Stimulated activated CD4-positive, alpha-beta T cell treated with anti-CD3 and anti-CD28 coated beads, Interleukin-1b, Interleukin-23, amount 100 ng/mL, for 4 hours (primary cell): ENCODE measurements around the gene THSD7B.

Source experiments
- DNase-seq, 2 donors: peaks; one replicate each; pipeline ENCODE4 v3.0.0-alpha.2; 2020; ENCODE audit warnings: low read depth in 2 of 2

Gene THSD7B

GRCh38 chr2:137156221-137156844 is 391.0 kb downstream of the THSD7B start:
- DNase-seq, result no peak

DNA sequence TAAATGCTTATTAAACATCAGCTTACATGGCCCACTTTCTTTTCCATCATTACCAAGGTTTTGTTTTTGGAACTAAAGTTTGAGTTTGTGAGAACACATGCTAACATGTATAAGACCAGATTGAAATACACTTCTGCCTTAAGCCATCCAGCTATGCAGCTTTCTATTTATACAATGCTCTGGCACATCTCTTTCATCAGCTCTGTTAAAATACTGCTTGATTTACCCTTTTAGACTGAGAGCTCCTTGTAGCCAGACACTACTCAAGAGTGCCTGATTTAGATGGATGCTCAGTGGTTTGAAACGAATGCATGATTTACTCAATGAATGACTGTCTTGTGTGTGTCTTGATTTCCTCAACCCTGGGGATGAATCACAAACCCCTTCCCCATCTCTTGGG is 392.5 kb downstream of the THSD7B start:
- no peak for DNase-seq

DNA sequence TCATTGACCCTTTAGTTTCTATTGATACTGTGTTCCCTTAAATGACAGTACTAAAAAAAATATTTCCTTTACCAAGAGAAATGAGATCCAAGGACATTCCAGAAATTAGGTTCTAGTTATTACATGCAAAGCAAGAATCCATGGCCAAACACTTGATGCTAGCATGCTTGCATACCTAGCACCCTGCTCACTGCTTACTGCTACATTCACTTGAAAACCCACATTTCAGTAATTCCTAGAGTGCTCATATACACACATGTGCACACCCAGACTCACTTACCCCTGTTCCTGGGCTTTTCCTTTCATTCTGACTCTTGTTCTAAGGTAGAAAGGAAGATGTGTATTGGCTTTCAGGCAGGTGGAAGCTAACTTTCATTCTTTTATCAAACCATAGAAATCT is 395.9 kb downstream of the THSD7B start:
- no peak for DNase-seq

- DNase-seq, result no peak
Measured at GRCh38 chr2:137165968-137166367, 400.6 kb downstream of the THSD7B start.

- DNase-seq, result no peak
Measured at GRCh38 chr2:137167651-137168050, 402.3 kb downstream of the THSD7B start.

DNA sequence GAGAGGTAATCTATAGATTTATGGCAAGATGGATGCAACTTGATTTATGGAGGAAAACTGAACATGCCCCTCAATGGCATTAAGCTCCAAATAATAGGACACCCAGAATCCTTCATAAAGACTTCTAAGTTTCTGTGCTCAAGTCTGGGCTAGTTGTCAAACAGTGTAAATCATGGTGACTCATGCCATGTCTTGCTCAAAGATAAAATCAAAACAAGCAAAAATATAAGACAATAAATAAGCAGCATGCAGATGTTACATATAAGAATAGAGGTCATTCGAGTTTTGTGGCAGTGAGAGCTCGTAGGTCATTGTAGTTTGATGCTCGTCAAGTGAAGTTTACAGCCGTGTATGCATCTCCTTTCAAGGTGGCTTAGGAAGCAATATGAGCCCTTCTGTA is 403.2 kb downstream of the THSD7B start:
- no peak for DNase-seq

- DNase-seq, result no peak
Measured at GRCh38 chr2:137172162-137172561, 406.8 kb downstream of the THSD7B start.

- DNase-seq, result no peak
Measured at GRCh38 chr2:137173463-137173862, 408.1 kb downstream of the THSD7B start.

DNA sequence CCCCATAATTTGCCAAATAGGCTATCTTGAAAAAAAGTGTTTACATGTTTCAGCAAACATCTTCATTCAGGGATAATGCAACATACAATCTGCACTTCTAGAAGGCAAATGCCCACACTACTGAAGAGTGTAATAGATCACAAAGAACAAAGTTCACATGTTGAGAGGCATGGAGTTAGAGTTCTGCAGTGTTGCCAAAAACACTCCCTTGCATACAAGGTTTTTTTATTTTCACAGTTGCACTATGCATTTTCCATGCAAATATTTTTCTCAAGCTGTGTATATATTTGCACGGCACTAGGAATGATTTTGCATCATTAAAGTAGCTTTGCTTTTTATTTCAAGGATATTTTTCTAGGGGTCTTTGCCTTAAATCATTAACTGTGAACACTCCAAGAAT is 409.9 kb downstream of the THSD7B start:
- DNase-seq, result no peak

DNA sequence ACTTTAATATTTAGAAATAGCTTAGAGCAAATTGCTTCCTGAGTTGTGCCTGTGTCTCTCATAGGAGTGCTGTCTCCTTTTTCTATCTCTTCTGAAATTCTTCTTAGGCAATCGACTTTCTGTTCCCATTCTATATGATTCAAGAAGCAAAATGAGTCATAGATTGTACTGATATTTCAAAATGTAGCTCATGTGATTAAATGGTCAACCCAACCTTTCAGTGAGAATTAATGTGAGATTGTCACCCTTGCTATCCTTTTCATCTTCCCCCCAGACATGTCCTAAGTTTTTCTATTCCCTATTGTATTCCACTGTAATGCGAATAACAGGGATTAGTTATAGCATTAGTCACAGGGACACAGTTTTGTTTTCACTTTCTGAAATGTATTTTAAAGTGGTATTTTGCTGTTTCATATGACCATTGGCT is 413.6 kb downstream of the THSD7B start:
- no peak for DNase-seq

GRCh38 chr2:137179542-137179941 is 414.2 kb downstream of the THSD7B start:
- no peak for DNase-seq

DNA sequence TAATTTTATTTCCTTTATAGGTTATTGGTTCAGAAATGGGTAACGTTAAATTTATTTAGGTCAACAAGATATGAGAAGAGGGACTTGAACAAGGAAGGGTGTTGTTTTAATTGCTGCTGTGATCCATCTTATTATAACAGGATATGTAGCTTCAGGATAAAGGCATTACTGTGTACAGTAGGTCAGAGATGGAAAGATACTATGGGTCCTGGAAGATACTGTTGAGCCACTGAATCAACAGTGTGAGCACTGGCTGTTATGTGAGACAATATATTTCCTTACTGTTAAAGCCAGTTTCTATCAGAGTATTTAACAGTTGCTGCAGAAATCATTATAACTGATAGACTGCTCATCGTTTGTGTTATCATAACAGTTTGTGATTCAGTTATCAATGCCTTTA is 414.7 kb downstream of the THSD7B start:
- DNase-seq, result no peak

DNA sequence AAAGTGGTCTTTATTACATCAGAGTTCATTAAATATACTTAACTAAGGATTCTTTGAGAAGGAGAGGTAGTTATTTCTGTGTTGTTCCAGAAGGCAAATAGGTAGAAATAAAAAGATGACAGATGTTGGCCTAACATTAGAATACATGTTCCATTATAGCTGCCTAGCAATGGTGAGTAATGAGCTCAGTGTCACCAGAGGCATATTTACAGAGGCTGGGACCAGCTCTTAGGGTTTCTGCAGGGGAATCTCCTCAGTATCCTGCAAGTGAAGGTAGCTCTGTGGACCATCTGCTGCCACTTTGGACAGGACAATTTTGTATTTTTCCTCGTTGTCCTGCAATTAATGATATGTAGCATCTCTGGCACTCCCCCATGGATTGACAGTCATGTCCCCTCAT is 416.0 kb downstream of the THSD7B start:
- DNase-seq, result no peak

DNA sequence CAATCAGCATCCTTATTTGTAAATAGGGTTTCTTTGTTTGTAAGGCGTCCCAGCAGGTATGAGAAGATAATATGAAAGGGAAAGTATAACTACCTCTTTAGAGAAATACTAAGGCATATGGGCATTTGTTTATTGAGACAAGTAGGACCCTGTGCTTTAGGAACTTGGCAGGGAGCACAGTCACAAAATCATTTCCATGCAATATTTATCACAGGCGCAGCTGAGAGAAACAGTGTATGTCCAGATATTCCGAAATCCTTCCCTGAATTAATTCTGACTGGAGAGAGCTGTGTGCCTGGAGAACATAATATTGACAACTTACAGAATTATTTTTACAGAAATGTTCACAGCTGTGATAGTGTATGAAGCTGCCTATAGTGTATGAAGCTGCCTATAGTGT is 416.7 kb downstream of the THSD7B start:
- no peak for DNase-seq

DNA sequence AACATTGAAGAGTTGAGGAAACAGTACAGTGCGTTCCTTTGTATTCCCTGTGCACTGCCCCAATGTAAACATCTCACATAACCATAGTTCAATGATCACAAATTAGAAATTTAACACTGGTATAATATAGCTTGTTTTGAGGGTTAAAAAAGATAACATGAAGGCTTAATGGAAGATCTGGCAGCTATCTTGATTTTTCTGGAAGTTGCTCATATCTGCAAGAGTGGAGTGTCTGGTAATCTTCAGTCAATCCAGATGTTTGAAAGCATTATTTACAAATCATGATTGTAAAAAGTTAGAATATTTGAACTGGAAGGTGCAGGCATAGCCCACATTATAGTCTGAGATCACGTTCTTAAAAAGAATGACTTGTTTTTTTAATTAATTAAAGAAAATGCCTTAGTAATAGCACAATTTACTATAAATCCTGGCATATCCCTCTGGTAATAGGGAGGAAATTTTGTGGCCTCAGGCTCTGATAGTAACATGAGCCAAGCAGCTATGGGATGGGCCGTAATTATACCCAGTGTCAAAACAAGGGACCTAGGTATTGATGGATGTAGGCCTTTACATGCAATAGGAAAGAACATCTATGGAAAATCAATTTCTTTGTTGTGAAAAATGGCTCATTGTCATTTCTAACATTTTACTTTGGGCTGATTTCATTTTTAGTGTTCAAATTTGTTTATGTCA is 418.0 kb downstream of the THSD7B start:
- DNase-seq, result no peak

GRCh38 chr2:137185378-137186078 is 420.2 kb downstream of the THSD7B start:
- DNase-seq, result no peak

DNA sequence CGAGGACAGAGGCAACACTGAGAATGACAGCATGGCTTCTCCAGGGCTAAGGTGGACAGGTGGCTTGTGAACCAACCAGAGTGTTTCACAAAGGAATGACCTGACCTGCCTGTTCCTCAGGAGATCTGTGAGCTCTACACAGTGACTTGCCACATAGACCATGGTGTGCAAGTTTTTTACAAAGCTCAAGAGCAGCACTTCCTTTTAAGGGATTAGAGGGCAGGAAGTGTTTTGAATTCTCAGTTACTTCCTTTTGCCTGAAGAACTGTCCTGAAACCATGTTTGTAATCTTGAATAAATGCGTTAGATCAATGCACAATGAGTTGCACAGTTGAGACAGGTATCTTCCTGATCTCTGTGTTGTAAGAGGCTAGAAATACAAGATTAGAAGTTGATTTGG is 421.9 kb downstream of the THSD7B start:
- no peak for DNase-seq

DNA sequence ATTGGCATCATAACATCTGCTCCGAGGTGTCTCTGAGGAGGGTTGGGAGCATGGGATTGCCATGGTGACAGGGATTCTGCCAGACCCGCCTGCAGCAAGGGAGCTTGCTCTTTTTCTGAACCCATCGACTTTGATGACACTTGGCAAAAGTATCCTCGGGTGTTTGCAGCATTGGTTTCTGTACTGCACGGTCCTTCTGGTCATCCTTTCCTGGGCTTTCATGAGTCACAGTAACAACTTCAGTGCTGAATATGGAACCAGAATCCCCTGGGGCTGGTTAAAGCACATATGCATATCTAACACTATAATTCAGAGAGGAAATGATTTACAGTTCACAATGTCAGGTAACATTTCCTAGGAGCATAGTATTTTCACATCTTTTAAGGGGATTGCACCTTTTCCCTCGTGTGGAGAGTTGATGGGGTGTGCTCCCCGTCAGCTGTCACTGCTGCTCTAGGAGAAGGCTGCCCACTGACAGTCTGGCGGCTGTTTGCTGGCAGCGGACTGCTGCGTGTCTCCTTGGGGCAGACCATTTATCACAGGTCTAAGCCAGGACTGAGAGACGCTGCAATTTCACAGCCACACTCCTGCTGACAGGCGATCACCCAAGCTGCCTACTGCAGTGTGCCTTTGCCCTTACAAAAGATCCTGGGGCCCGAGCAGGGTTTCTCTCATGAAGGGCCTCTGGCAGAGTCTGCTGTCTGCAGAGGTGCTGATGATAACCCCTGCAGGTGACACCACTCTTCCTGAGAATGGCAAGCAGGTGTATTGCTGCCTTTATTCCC is 425.3 kb downstream of the THSD7B start:
- no peak for DNase-seq

DNA sequence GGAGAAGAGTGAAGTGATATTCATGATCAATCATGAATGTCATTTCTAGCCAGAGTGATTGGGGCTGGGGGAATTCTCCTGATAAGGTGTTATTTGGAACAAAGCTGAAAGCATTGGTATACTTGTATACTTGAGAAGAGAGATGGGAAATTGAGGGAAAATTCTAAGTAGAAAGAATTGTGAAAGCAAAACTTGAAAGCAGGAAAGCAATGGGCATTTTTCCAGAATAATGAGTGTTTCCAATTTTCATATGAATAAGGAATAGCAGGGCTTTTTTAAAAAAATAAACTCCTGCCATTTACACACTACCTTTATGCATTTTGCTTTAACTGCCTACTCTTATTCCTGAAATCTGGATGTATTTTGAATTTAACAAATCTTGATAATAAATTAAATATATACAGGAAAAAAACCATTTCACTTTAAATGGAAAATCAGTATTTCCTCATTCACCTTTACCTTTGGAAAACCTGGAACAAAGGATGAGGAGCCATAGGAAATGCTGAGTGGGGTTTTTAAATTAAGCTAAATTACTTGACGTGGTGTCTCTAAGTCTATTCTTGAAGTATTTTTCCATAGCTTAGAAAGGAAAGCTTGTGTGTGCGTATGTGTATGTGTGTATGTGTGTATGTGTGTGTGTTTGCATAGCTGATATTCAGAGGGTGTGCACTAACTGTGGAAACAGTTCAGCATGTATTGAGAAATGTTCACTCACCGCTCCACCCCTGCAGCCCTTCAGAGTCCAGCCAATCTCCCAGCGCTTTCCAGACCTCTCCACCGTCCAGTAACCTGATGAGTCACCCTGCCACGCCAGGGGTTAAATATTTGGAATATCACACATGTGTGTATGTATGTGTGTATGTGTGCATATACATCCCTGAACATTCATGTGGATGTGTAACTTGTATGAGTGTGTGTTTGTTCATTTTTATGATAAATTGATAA is 427.3 kb downstream of the THSD7B start:
- no peak for DNase-seq

- DNase-seq, result no peak
Measured at GRCh38 chr2:137193401-137193800, 428.1 kb downstream of the THSD7B start.

GRCh38 chr2:137194111-137194510 is 428.8 kb downstream of the THSD7B start:
- no peak for DNase-seq
